Liver (tissue), 9 donors: ENCODE results near the gene NAPB. TPM values are rescaled to one million over a fixed set of nuclear protein-coding genes. Genes with fewer than 3 reads are reported as not detected.

Experiments used
- DNase-seq: peaks from one replicate; pipeline ENCODE4 v3.0.0-alpha.2; 2017; ENCODE audit warnings: low spot score
- H3K27ac ChIP-seq, 2 donors: one replicate each; pipeline ENCODE4 v1.7.0; 2013; ENCODE audit warnings: inconsistent platforms in 2 of 2, low read length in 2 of 2, control low read depth in 1 of 2, low read depth in 1 of 2, mild to moderate bottlenecking in 1 of 2
- H3K27me3 ChIP-seq, 4 donors: one replicate each; pipeline versions ENCODE4 v1.6.1 to v1.7.0; 2013; ENCODE audit warnings: low read length in 3 of 4, inconsistent platforms in 1 of 4, mild to moderate bottlenecking in 1 of 4, moderate library complexity in 1 of 4; ENCODE audit not compliant: control insufficient read depth in 4 of 4, insufficient read depth in 4 of 4
- H3K36me3 ChIP-seq, 4 donors: one replicate each; pipeline versions ENCODE4 v1.6.1 to v1.7.0; 2013; ENCODE audit warnings: low read length in 3 of 4, mild to moderate bottlenecking in 3 of 4, low read depth in 1 of 4, moderate library complexity in 1 of 4; ENCODE audit not compliant: control insufficient read depth in 4 of 4, insufficient read depth in 3 of 4
- H3K4me1 ChIP-seq, 4 donors: one replicate each; pipeline versions ENCODE4 v1.6.1 to v1.7.0; 2013; ENCODE audit warnings: low read length in 3 of 4, mild to moderate bottlenecking in 3 of 4, moderate library complexity in 1 of 4; ENCODE audit not compliant: control insufficient read depth in 4 of 4, insufficient read depth in 4 of 4
- H3K4me3 ChIP-seq, 3 donors: one replicate each; pipeline versions ENCODE4 v1.6.1 to v1.7.0; 2013; ENCODE audit warnings: low read length in 3 of 3, control low read depth in 1 of 3, low read depth in 1 of 3, mild to moderate bottlenecking in 1 of 3
- H3K9ac ChIP-seq, 2 donors: one replicate each; pipeline ENCODE4 v1.7.0; 2013; ENCODE audit warnings: low read length in 2 of 2, mild to moderate bottlenecking in 2 of 2, moderate library complexity in 2 of 2, control low read depth in 1 of 2, low read depth in 1 of 2
- H3K9me3 ChIP-seq, 4 donors: one replicate each; pipeline versions ENCODE4 v1.6.1 to v1.7.0; 2013; ENCODE audit warnings: low read length in 3 of 4; ENCODE audit not compliant: control insufficient read depth in 4 of 4
- ATF3 ChIP-seq: IDR thresholded peaks from 2 replicates; pipeline ENCODE4 v1.6.1; 2016; ENCODE audit warnings: antibody characterized with exemption
- CTCF ChIP-seq: fragments of 150-350 bp; IDR thresholded peaks from 2 replicates; pipeline ENCODE4 v1.5.1; 2017; ENCODE audit warnings: improper control_type of control experiment, low read depth, low read length; ENCODE audit not compliant: missing input control
- EGR1 ChIP-seq, 2 donors: IDR thresholded peaks; 2 replicates each; pipeline ENCODE4 v1.6.1; 2016 to 2018; ENCODE audit warnings: antibody characterized with exemption in 2 of 2, low read depth in 2 of 2
- FOXA1 ChIP-seq: IDR thresholded peaks from 2 replicates; pipeline ENCODE4 v1.6.1; 2016; ENCODE audit warnings: antibody characterized with exemption
- FOXA2 ChIP-seq: IDR thresholded peaks from 2 replicates; pipeline ENCODE4 v1.6.1; 2016; ENCODE audit warnings: antibody characterized with exemption
- GABPA ChIP-seq, 2 donors: IDR thresholded peaks in 1 of 2; conservative IDR thresholded peaks in 1 of 2; 2 replicates each; pipeline ENCODE4 v1.6.1; 2016; ENCODE audit warnings: antibody characterized with exemption in 2 of 2, mild to moderate bottlenecking in 1 of 2, moderate library complexity in 1 of 2
- HNF4A ChIP-seq, 2 donors: conservative IDR thresholded peaks; 2 replicates each; pipeline ENCODE4 v1.6.1; 2016; ENCODE audit warnings: antibody characterized with exemption in 2 of 2, mild to moderate bottlenecking in 2 of 2
- JUND ChIP-seq, 2 donors: IDR thresholded peaks; 2 replicates each; pipeline ENCODE4 v1.6.1; 2016; ENCODE audit warnings: antibody characterized with exemption in 2 of 2
- NR2F2 ChIP-seq: IDR thresholded peaks from 2 replicates; pipeline ENCODE4 v1.6.1; 2016; ENCODE audit warnings: antibody characterized with exemption
- RAD21 ChIP-seq, 2 donors: IDR thresholded peaks; 2 replicates each; pipeline ENCODE4 v1.6.1; 2016; ENCODE audit warnings: antibody characterized with exemption in 2 of 2, mild to moderate bottlenecking in 2 of 2
- REST ChIP-seq: IDR thresholded peaks from 2 replicates; pipeline ENCODE4 v1.6.1; 2016; ENCODE audit warnings: antibody characterized with exemption, mild to moderate bottlenecking
- RXRA ChIP-seq, 2 donors: IDR thresholded peaks; 2 replicates each; pipeline ENCODE4 v1.6.1; 2017 to 2018; ENCODE audit warnings: antibody characterized with exemption in 2 of 2, mild to moderate bottlenecking in 1 of 2
- SP1 ChIP-seq: IDR thresholded peaks from 2 replicates; pipeline ENCODE4 v1.6.1; 2018; ENCODE audit warnings: antibody characterized with exemption, mild to moderate bottlenecking
- TAF1 ChIP-seq: conservative IDR thresholded peaks from 2 replicates; pipeline ENCODE4 v1.6.1; 2016; ENCODE audit warnings: antibody characterized with exemption, mild to moderate bottlenecking
- YY1 ChIP-seq: IDR thresholded peaks from 2 replicates; pipeline ENCODE4 v1.6.1; 2016; ENCODE audit warnings: antibody characterized with exemption, mild to moderate bottlenecking
- WGBS: extraction: QIAGEN DNeasy Blood & Tissue Kit; methylation state at CpG from one replicate; pipeline ENCODE4 v1.1.7; 2013; 5-methylcytosine and 5-hydroxymethylcytosine counted together
- polyA plus RNA-seq, 2 donors: library from polyadenylated mRNA; stranded (reverse) in 1 of 2; unstranded in 1 of 2; fragments of 200-250 nt in 1 of 2; fragments of >200 nt in 1 of 2; fragmentation: Nextera tagmentation in 1 of 2; extraction: Ambion mirVana in 1 of 2; gene quantifications; one replicate each; pipeline versions ENCODE4 v1.2.1 to v1.2.3, GENCODE V29; 2013 to 2015
- total RNA-seq, 2 donors: library from RNA; depleted of rRNA; stranded (reverse); fragments of >200 nt; gene quantifications; one replicate each; pipeline ENCODE4 v1.2.3, GENCODE V29; 2014
- TF ChIP-seq, protein P1 (sequence below): IDR thresholded peaks from 2 replicates; pipeline ENCODE4 v1.6.1; 2016; ENCODE audit warnings: antibody characterized with exemption
- TF ChIP-seq, protein P2 (sequence below): IDR thresholded peaks from 2 replicates; pipeline ENCODE4 v1.6.1; 2016; ENCODE audit warnings: antibody characterized with exemption
- donor health status: healthy.
- donor health status: healthy.
- donor health status: healthy.
- donor health status: healthy.
- donor health status: healthy.

The NAPB gene
- total and polyA plus RNA-seq, 4 donors = 2.4 to 10.6 (median 4.5) TPM

- H3K4me1 ChIP-seq = no peaks in the 10 kb centered on the region
- no peaks in the 10 kb centered on the region for H3K27me3 ChIP-seq
- no peak for DNase-seq
- TF ChIP-seq YY1 = no peak
- TF ChIP-seq HNF4A (conservative IDR thresholded peaks at IDR 0.05) = no peak
- TF ChIP-seq RAD21 (IDR thresholded peaks at IDR 0.05) = no peak
- TF ChIP-seq, protein P1, sequence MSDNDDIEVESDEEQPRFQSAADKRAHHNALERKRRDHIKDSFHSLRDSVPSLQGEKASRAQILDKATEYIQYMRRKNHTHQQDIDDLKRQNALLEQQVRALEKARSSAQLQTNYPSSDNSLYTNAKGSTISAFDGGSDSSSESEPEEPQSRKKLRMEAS = no peak
- 92% methylated on average over 5 of the region's 5 CpGs for WGBS
- no peaks in the 10 kb centered on the region for H3K9me3 ChIP-seq
- no peak overlapping the region for H3K27ac ChIP-seq
- no peak overlapping the region for H3K4me3 ChIP-seq
- no peaks in the 10 kb centered on the region for H3K36me3 ChIP-seq
- no peak overlapping the region for H3K9ac ChIP-seq
Observed at GRCh38 chr20:23335521-23335920, 85.8 kb downstream of the NAPB start.

DNA sequence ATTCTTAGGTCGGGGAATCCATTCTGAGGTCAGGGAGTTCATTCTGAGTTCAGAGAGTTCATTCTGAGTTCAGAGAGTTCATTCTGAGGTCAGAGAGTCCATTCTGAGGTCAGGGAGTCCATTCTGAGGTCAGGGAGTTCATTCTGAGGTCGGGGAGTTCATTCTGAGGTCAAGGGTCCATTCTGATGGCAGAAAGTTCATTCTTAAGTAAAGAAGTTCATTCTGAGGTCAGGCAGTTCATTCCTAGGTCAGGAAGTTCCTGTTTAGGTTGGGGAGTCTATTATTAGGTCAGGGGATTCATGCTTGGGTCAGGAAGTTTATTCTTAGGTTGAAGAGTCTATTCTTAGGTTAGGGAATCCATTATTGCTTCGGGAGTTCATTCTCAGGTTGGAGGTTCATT is 87.2 kb downstream of the NAPB start:
- WGBS = 41% methylated on average over 3 of the region's 3 CpGs
- no peaks in the 10 kb centered on the region for H3K27me3 ChIP-seq
- TF ChIP-seq NR2F2 (peak; percentile 98), YY1 (no peak), RXRA (IDR thresholded peaks at IDR 0.05) (peak; percentile 96 to 99), SP1 (peak; percentile 59)
- no peaks in the 10 kb centered on the region for H3K4me1 ChIP-seq
- peak overlapping the region in 1 of 2 donors; percentile 6 for H3K27ac ChIP-seq
- no peak overlapping the region for H3K9ac ChIP-seq
- no peaks in the 10 kb centered on the region for H3K36me3 ChIP-seq
- no peak overlapping the region for H3K4me3 ChIP-seq
- H3K9me3 ChIP-seq = no peaks in the 10 kb centered on the region
- no peak for DNase-seq

- TF ChIP-seq YY1 = no peak
- TF ChIP-seq ATF3 = no peak
- no peak for TF ChIP-seq GABPA (IDR thresholded peaks at IDR 0.05 in 1 of 2, conservative IDR thresholded peaks at IDR 0.05 in 1 of 2)
- TF ChIP-seq NR2F2 = no peak
- TF ChIP-seq, protein P1 = no peak
- TF ChIP-seq JUND (IDR thresholded peaks at IDR 0.05) = no peak
- TF ChIP-seq SP1 = no peak
- TF ChIP-seq RAD21 (IDR thresholded peaks at IDR 0.05) = no peak
- TF ChIP-seq FOXA2 = no peak
- no peak for TF ChIP-seq TAF1
- TF ChIP-seq FOXA1 = no peak
- TF ChIP-seq, protein P2, sequence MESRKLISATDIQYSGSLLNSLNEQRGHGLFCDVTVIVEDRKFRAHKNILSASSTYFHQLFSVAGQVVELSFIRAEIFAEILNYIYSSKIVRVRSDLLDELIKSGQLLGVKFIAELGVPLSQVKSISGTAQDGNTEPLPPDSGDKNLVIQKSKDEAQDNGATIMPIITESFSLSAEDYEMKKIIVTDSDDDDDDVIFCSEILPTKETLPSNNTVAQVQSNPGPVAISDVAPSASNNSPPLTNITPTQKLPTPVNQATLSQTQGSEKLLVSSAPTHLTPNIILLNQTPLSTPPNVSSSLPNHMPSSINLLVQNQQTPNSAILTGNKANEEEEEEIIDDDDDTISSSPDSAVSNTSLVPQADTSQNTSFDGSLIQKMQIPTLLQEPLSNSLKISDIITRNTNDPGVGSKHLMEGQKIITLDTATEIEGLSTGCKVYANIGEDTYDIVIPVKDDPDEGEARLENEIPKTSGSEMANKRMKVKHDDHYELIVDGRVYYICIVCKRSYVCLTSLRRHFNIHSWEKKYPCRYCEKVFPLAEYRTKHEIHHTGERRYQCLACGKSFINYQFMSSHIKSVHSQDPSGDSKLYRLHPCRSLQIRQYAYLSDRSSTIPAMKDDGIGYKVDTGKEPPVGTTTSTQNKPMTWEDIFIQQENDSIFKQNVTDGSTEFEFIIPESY = no peak
- TF ChIP-seq HNF4A (conservative IDR thresholded peaks at IDR 0.05) = no peak
- no peak for TF ChIP-seq EGR1 (IDR thresholded peaks at IDR 0.05; ENCODE audit: low read depth in 2 of 2)
- TF ChIP-seq REST = no peak
- no peak for TF ChIP-seq CTCF
- WGBS = 59% methylated on average over 2 of the region's 2 CpGs
- no peak for DNase-seq
- no peak overlapping the region for H3K9ac ChIP-seq
- no peaks in the 10 kb centered on the region for H3K27me3 ChIP-seq
- H3K36me3 ChIP-seq = no peaks in the 10 kb centered on the region
- no peaks in the 10 kb centered on the region for H3K4me1 ChIP-seq
- H3K4me3 ChIP-seq = no peak overlapping the region
- H3K27ac ChIP-seq = no peak overlapping the region
- H3K9me3 ChIP-seq = no peaks in the 10 kb centered on the region
Observed at GRCh38 chr20:23332467-23332866, 88.8 kb downstream of the NAPB start.
